Esophagus (tissue), 2 donors: Measurements from ENCODE around the gene UBN1. TPM values are rescaled to one million over a fixed set of nuclear protein-coding genes. Genes with fewer than 3 reads are reported as not detected.
"Not testable (repeated sequence)": the region's sequence is repeated elsewhere in the genome, so short reads cannot be mapped to it uniquely, and the experiment has no call there.

Experiments
- H3K27ac ChIP-seq, 2 donors: one replicate each; pipeline ENCODE4 v1.5.1; 2013; ENCODE audit warnings: low read depth in 2 of 2, mild to moderate bottlenecking in 2 of 2, inconsistent platforms in 1 of 2, low read length in 1 of 2, moderate library complexity in 1 of 2
- H3K27me3 ChIP-seq, 2 donors: one replicate each; pipeline ENCODE4 v1.6.1; 2013; ENCODE audit warnings: low read length in 2 of 2, control low read depth in 1 of 2, mild to moderate bottlenecking in 1 of 2; ENCODE audit not compliant: insufficient read depth in 2 of 2, control insufficient read depth in 1 of 2
- H3K36me3 ChIP-seq, 2 donors: one replicate each; pipeline ENCODE4 v1.6.1; 2013; ENCODE audit warnings: low read length in 1 of 2; ENCODE audit not compliant: control insufficient read depth in 2 of 2, insufficient read depth in 2 of 2
- H3K4me1 ChIP-seq, 2 donors: one replicate each; pipeline ENCODE4 v1.6.1; 2013; ENCODE audit warnings: low read length in 1 of 2; ENCODE audit not compliant: control insufficient read depth in 2 of 2, insufficient read depth in 2 of 2
- H3K4me3 ChIP-seq, 2 donors: one replicate each; pipeline ENCODE4 v1.5.1; 2013; ENCODE audit warnings: low read length in 2 of 2, mild to moderate bottlenecking in 2 of 2, low read depth in 1 of 2, moderate library complexity in 1 of 2
- H3K9me3 ChIP-seq, 2 donors: one replicate each; pipeline ENCODE4 v1.6.1; 2013; ENCODE audit warnings: mild to moderate bottlenecking in 2 of 2, low read depth in 1 of 2, low read length in 1 of 2, moderate library complexity in 1 of 2; ENCODE audit not compliant: control insufficient read depth in 2 of 2, insufficient read depth in 1 of 2
- WGBS, 2 donors: extraction: QIAGEN DNeasy Blood & Tissue Kit; methylation state at CpG; one replicate each; pipeline ENCODE4 v1.1.7; 2013; 5-methylcytosine and 5-hydroxymethylcytosine counted together
- polyA plus RNA-seq, 2 donors: library from polyadenylated mRNA; stranded (reverse); fragments of 200-250 nt; gene quantifications; one replicate each; pipeline ENCODE4 v1.2.3, GENCODE V29; 2013
- donor health status: healthy with polysubstance abuse.
- donor health status: Bipolar disorder and iron deficiency.

The UBN1 gene
- polyA plus RNA-seq, 2 donors: 5.1 to 7.7 TPM

GRCh38 chr16:4890026-4890425 lies 42.7 kb downstream of the UBN1 start:
- Histone ChIP-seq H3K27ac (no peak overlapping the region), H3K36me3 (peaks cover 39 to 75% of the 10 kb centered on the region in 2 donors)

GRCh38 chr16:4890686-4891085 lies 43.4 kb downstream of the UBN1 start:
- Histone ChIP-seq H3K27me3 (no peaks in the 10 kb centered on the region), H3K36me3 (peaks cover 38 to 75% of the 10 kb centered on the region in 2 donors), H3K4me3 (no peak overlapping the region), H3K27ac (no peak overlapping the region), H3K9me3 (no peaks in the 10 kb centered on the region), H3K4me1 (no peaks in the 10 kb centered on the region)
- 93 to 96% methylated on average over 16 of the region's 16 CpGs for WGBS, 2 donors

More at GRCh38 chr16:4890026-4890425, 42.7 kb downstream of the UBN1 start:
- WGBS, 2 donors: 84 to 93% methylated on average over 11 of the region's 11 CpGs
- Histone ChIP-seq H3K4me3 (no peak overlapping the region), H3K27me3 (no peaks in the 10 kb centered on the region), H3K9me3 (no peaks in the 10 kb centered on the region), H3K4me1 (no peaks in the 10 kb centered on the region)

GRCh38 chr16:4891097-4891885 lies 44.0 kb downstream of the UBN1 start:
- 88 to 90% methylated on average over 16 of the region's 16 CpGs for WGBS, 2 donors
- no peaks in the 10 kb centered on the region for H3K9me3 ChIP-seq
- H3K27ac ChIP-seq: peak overlapping the region in 1 of 2 donors; percentile 26
- no peaks in the 10 kb centered on the region for H3K27me3 ChIP-seq
- H3K4me1 ChIP-seq: no peaks in the 10 kb centered on the region
- peaks cover 39 to 74% of the 10 kb centered on the region in 2 donors for H3K36me3 ChIP-seq
- no peak overlapping the region for H3K4me3 ChIP-seq

- no peaks in the 10 kb centered on the region for H3K4me1 ChIP-seq
- H3K27ac ChIP-seq: peak overlapping the region in 1 of 2 donors; percentile 26
- H3K4me3 ChIP-seq: no peak overlapping the region
- H3K27me3 ChIP-seq: no peaks in the 10 kb centered on the region
- WGBS, 2 donors: 73 to 78% methylated on average over 12 of the region's 12 CpGs
- no peaks in the 10 kb centered on the region for H3K9me3 ChIP-seq
- H3K36me3 ChIP-seq: peaks cover 39 to 76% of the 10 kb centered on the region in 2 donors
These were observed 44.6 kb downstream of the UBN1 start for GRCh38 chr16:4891886-4892216.

GRCh38 chr16:4892361-4893102 lies 45.3 kb downstream of the UBN1 start:
- 51 to 53% methylated on average over 23 of the region's 23 CpGs for WGBS, 2 donors
- H3K27ac ChIP-seq: peak overlapping the region in 1 of 2 donors; percentile 26
- H3K9me3 ChIP-seq: no peaks in the 10 kb centered on the region
- H3K36me3 ChIP-seq: peaks cover 33 to 73% of the 10 kb centered on the region in 2 donors
- no peak overlapping the region for H3K4me3 ChIP-seq
- no peaks in the 10 kb centered on the region for H3K4me1 ChIP-seq
- H3K27me3 ChIP-seq: no peaks in the 10 kb centered on the region

- Histone ChIP-seq H3K36me3 (peaks cover 28 to 71% of the 10 kb centered on the region in 2 donors), H3K4me1 (no peaks in the 10 kb centered on the region), H3K4me3 (no peak overlapping the region), H3K27me3 (no peaks in the 10 kb centered on the region), H3K9me3 (no peaks in the 10 kb centered on the region), H3K27ac (no peak overlapping the region)
- 91 to 93% methylated on average over 25 to 26 of the region's 26 CpGs for WGBS, 2 donors
These were observed 46.0 kb downstream of the UBN1 start for GRCh38 chr16:4893103-4893862.

GRCh38 chr16:4894276-4895150 lies 47.2 kb downstream of the UBN1 start:
- no peak overlapping the region for H3K27ac ChIP-seq
- peaks cover 28 to 79% of the 10 kb centered on the region in 2 donors for H3K36me3 ChIP-seq

GRCh38 chr16:4895366-4895765 lies 48.1 kb downstream of the UBN1 start:
- Histone ChIP-seq H3K4me3 (no peak overlapping the region), H3K27ac (no peak overlapping the region), H3K36me3 (peaks cover 23 to 76% of the 10 kb centered on the region in 2 donors), H3K9me3 (no peaks in the 10 kb centered on the region), H3K4me1 (no peaks in the 10 kb centered on the region), H3K27me3 (no peaks in the 10 kb centered on the region)
- WGBS, 2 donors: 92 to 93% methylated on average over 13 of the region's 13 CpGs

More at GRCh38 chr16:4894276-4895150, 47.2 kb downstream of the UBN1 start:
- H3K27me3 ChIP-seq: no peaks in the 10 kb centered on the region
- no peaks in the 10 kb centered on the region for H3K4me1 ChIP-seq
- H3K9me3 ChIP-seq: no peaks in the 10 kb centered on the region
- WGBS, 2 donors: 90 to 94% methylated on average over 22 of the region's 22 CpGs
- no peak overlapping the region for H3K4me3 ChIP-seq

- H3K27ac ChIP-seq, H3K4me1 ChIP-seq, H3K4me3 ChIP-seq, H3K27me3 ChIP-seq, H3K9me3 ChIP-seq: not testable (repeated sequence)
- 92 to 93% methylated on average over 9 of the region's 9 CpGs for WGBS, 2 donors
- H3K36me3 ChIP-seq: peaks cover 23 to 72% of the 10 kb centered on the region in 2 donors
These were observed 49.5 kb downstream of the UBN1 start for GRCh38 chr16:4896761-4897160.
